ENCODE results near the gene CLK3. TPM values are rescaled to one million over a fixed set of nuclear protein-coding genes. Genes with fewer than 3 reads are reported as not detected.
A peak's percentile ranks its signal among the peaks of the same experiment; 100 is the strongest.

Gene CLK3
- total RNA-seq, 1 donor from 2014 or later: 65.8 TPM

DNA sequence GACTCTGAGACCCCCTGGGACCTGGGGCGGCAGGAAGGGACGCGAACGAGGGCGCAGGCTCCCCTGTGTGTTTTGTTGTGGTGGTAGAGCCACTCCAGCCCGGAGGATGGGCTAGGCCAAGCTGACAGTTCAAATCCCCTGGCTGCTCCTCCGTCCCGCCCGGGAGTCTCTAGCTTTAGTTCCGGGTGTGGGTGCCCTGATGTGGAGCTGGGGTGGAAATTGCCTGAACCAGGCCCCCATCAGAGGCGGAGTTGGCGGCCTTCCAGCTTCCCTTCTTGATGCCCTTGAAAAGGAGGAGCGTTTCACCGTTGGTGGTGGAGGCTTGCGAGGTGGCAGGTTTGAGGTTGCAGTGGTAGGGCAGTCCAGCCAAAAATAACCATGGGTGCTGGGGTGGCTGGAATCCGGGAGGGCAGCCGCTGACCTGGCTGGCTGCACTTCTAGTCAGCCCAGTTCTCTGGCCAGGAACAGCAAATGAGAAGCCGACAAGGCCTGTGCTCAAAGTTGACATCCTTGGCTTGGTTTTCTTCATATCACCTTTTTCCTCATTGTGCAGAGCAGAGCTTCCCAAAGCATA is 817 bp downstream of the CLK3 start:
- peak overlapping the region; percentile 87 for H3K4me2 ChIP-seq (ENCODE audit: low read length)

DNA sequence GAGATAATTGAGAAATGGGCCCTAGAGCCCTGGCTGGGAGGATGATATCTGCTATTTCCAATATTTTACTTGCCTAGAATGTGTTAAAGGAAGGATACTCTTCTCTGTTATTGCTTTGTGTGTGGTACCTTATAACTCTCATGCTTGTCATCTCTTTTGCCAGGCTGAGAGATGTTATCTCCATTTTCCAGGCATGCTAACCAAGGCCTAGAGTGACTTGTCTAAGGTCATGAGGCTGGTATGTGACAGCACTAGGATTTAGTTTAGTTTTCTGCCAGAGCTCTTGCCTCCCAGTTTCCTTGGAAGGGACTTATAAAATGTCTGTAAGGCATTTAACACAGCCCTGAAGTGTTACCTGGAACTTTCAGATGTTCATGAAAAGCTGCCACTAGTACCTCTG is 1.4 kb downstream of the CLK3 start:
- TF ChIP-seq, protein P1, sequence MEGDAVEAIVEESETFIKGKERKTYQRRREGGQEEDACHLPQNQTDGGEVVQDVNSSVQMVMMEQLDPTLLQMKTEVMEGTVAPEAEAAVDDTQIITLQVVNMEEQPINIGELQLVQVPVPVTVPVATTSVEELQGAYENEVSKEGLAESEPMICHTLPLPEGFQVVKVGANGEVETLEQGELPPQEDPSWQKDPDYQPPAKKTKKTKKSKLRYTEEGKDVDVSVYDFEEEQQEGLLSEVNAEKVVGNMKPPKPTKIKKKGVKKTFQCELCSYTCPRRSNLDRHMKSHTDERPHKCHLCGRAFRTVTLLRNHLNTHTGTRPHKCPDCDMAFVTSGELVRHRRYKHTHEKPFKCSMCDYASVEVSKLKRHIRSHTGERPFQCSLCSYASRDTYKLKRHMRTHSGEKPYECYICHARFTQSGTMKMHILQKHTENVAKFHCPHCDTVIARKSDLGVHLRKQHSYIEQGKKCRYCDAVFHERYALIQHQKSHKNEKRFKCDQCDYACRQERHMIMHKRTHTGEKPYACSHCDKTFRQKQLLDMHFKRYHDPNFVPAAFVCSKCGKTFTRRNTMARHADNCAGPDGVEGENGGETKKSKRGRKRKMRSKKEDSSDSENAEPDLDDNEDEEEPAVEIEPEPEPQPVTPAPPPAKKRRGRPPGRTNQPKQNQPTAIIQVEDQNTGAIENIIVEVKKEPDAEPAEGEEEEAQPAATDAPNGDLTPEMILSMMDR (IDR thresholded peaks at IDR 0.05; ENCODE audit: insufficient read depth, low read depth, low read length): no peak
- TF ChIP-seq EZH2 (IDR thresholded peaks at IDR 0.05; ENCODE audit: insufficient read depth, low read length): no peak
- H3K27ac Mint-ChIP-seq (ENCODE audit: unreplicated experiment): peak overlapping the region; percentile 71
- peak overlapping the region; percentile 95 for H3K4me3 Mint-ChIP-seq (ENCODE audit: unreplicated experiment)

More for the DNA sequence above, 817 bp downstream of the CLK3 start:
- peak overlapping the region; percentile 86 for H3K4me3 ChIP-seq (ENCODE audit: insufficient read depth, low read depth, low read length)
- TF ChIP-seq EZH2 (IDR thresholded peaks at IDR 0.05; ENCODE audit: insufficient read depth, low read length): no peak
- TF ChIP-seq, protein P1 (IDR thresholded peaks at IDR 0.05; ENCODE audit: insufficient read depth, low read depth, low read length): no peak
- peaks cover 9% of the 10 kb centered on the region for H3K36me3 ChIP-seq (ENCODE audit: insufficient read depth, low read length)
- H3K4me1 ChIP-seq (ENCODE audit: insufficient read depth, low read length): peaks cover 17% of the 10 kb centered on the region
- Mint-ChIP-seq H3K27me3 (ENCODE audit: low read depth, unreplicated experiment) (peaks cover 18% of the 10 kb centered on the region), H3K4me1 (ENCODE audit: low read depth, unreplicated experiment) (peaks cover 10% of the 10 kb centered on the region), H3K4me3 (ENCODE audit: unreplicated experiment) (peak overlapping the region; percentile 95), H3K36me3 (ENCODE audit: low read depth, unreplicated experiment) (peaks cover 12% of the 10 kb centered on the region), H3K9me3 (ENCODE audit: unreplicated experiment) (no peaks in the 10 kb centered on the region), H3K27ac (ENCODE audit: unreplicated experiment) (peak overlapping the region; percentile 91)
- no peak for FAIRE-seq
- H4K20me1 ChIP-seq (ENCODE audit: insufficient read depth, low read length): peaks cover 52% of the 10 kb centered on the region
- H2AFZ ChIP-seq (ENCODE audit: low read depth, low read length): peak overlapping the region; percentile 65
- DNase-seq (ENCODE audit: low read depth): peak; percentile 28
- H3K9ac ChIP-seq (ENCODE audit: low read length): peak overlapping the region; percentile 97
- H3K27ac ChIP-seq (ENCODE audit: low read depth, low read length): peak overlapping the region; percentile 83
- no peaks in the 10 kb centered on the region for H3K27me3 ChIP-seq (ENCODE audit: insufficient read depth, low read length)
- H3K79me2 ChIP-seq (ENCODE audit: insufficient read depth, low read length): peaks cover 64% of the 10 kb centered on the region
- no peaks in the 10 kb centered on the region for H3K9me3 ChIP-seq (ENCODE audit: insufficient read depth, low read depth, low read length)

More for the DNA sequence above, 1.4 kb downstream of the CLK3 start:
- Histone ChIP-seq H4K20me1 (ENCODE audit: insufficient read depth, low read length) (peaks cover 57% of the 10 kb centered on the region), H3K4me3 (ENCODE audit: insufficient read depth, low read depth, low read length) (peak overlapping the region; percentile 86), H3K27me3 (ENCODE audit: insufficient read depth, low read length) (no peaks in the 10 kb centered on the region), H3K36me3 (ENCODE audit: insufficient read depth, low read length) (peaks cover 15% of the 10 kb centered on the region), H3K9me3 (ENCODE audit: insufficient read depth, low read depth, low read length) (no peaks in the 10 kb centered on the region), H3K27ac (ENCODE audit: low read depth, low read length) (peak overlapping the region; percentile 83), H3K79me2 (ENCODE audit: insufficient read depth, low read length) (peaks cover 69% of the 10 kb centered on the region), H3K9ac (ENCODE audit: low read length) (peak overlapping the region; percentile 97), H3K4me2 (ENCODE audit: low read length) (peak overlapping the region; percentile 87), H2AFZ (ENCODE audit: low read depth, low read length) (no peak overlapping the region), H3K4me1 (ENCODE audit: insufficient read depth, low read length) (peaks cover 17% of the 10 kb centered on the region)
- DNase-seq (ENCODE audit: low read depth): no peak
- Mint-ChIP-seq H3K27me3 (ENCODE audit: low read depth, unreplicated experiment) (peaks cover 14% of the 10 kb centered on the region), H3K9me3 (ENCODE audit: unreplicated experiment) (no peaks in the 10 kb centered on the region), H3K4me1 (ENCODE audit: low read depth, unreplicated experiment) (peaks cover 10% of the 10 kb centered on the region), H3K36me3 (ENCODE audit: low read depth, unreplicated experiment) (peaks cover 16% of the 10 kb centered on the region)
- FAIRE-seq: no peak
